Stimulated activated CD4-positive, alpha-beta T cell treated with anti-CD3 and anti-CD28 coated beads, Interleukin-2, amount 100 ng/mL, for 48 hours (primary cell): ENCODE data around the gene IDH3A.
"Not testable (repeated sequence)": the region's sequence is repeated elsewhere in the genome, so short reads cannot be mapped to it uniquely, and the experiment has no call there.

ENCODE experiments used
- DNase-seq, 2 donors: peaks; one replicate each; pipeline ENCODE4 v3.0.0-alpha.2; 2020

The IDH3A gene

GRCh38 chr15:78129751-78130287, 19.3 kb upstream of the IDH3A start:
- no peak for DNase-seq

GRCh38 chr15:78130466-78131294, 18.5 kb upstream of the IDH3A start:
- DNase-seq = peak in 1 of 2 donors; percentile 33

- peak; percentile 71 to 72 for DNase-seq
Measured at GRCh38 chr15:78131295-78132061, 17.7 kb upstream of the IDH3A start, which contains the start of gene CIB2. TSS of gene CIB2 (minus strand) at chr15:78131445. CDS start at chr15:78131215, 230 bp downstream.

GRCh38 chr15:78133801-78134200, 15.4 kb upstream of the IDH3A start:
- no peak for DNase-seq

- no peak for DNase-seq
Measured at GRCh38 chr15:78139578-78139977, 9.6 kb upstream of the IDH3A start.

- no peak for DNase-seq
Measured at GRCh38 chr15:78140292-78140691, 8.9 kb upstream of the IDH3A start.

GRCh38 chr15:78142332-78142731, 6.8 kb upstream of the IDH3A start:
- no peak for DNase-seq

GRCh38 chr15:78146425-78147154, 2.6 kb upstream of the IDH3A start:
- no peak for DNase-seq

- no peak for DNase-seq
Measured at GRCh38 chr15:78147566-78147965, 1.6 kb upstream of the IDH3A start.

GRCh38 chr15:78148392-78149067, 632 bp upstream of the IDH3A start:
- no peak for DNase-seq

- no peak for DNase-seq
Measured at GRCh38 chr15:78149805-78150751, 916 bp downstream of the IDH3A start.

GRCh38 chr15:78151075-78151474, 1.9 kb downstream of the IDH3A start:
- not testable (repeated sequence) for DNase-seq

- DNase-seq = no peak
Measured at GRCh38 chr15:78154955-78155354, 5.8 kb downstream of the IDH3A start.

GRCh38 chr15:78155355-78155939, 6.3 kb downstream of the IDH3A start:
- DNase-seq = no peak

- no peak for DNase-seq
Measured at GRCh38 chr15:78156653-78157052, 7.5 kb downstream of the IDH3A start.

GRCh38 chr15:78157203-78157602, 8.0 kb downstream of the IDH3A start:
- DNase-seq = no peak

- DNase-seq = no peak
Measured at GRCh38 chr15:78159395-78159794, 10.2 kb downstream of the IDH3A start.

- DNase-seq = peak in 1 of 2 donors; percentile 23
Measured at GRCh38 chr15:78162038-78162437, 12.9 kb downstream of the IDH3A start.

GRCh38 chr15:78164010-78164409, 14.8 kb downstream of the IDH3A start:
- no peak for DNase-seq

GRCh38 chr15:78167227-78167888, 18.2 kb downstream of the IDH3A start:
- peak in 1 of 2 donors; percentile 16 for DNase-seq
